MM.1S (cell line): ENCODE measurements around the gene EEPD1.

Source experiments
- DNase-seq: peaks from one replicate; pipeline ENCODE4 v3.0.0-alpha.2; 2015
- H2AFZ ChIP-seq: fragments of 300-600 bp; sonication (generic); 2 replicates; pipeline ENCODE4 v1.6.0; 2016; ENCODE audit warnings: antibody characterized with exemption, low read length
- H3F3A ChIP-seq: fragments of 300-600 bp; sonication (generic); 2 replicates; pipeline ENCODE4 v1.6.1; 2016; ENCODE audit warnings: mild to moderate bottlenecking, antibody characterized with exemption, low read length, moderate library complexity, mixed read lengths; ENCODE audit not compliant: insufficient read depth
- H3K27ac ChIP-seq: fragments of 300-600 bp; sonication (generic); 2 replicates; pipeline ENCODE4 v1.5.1; 2016; ENCODE audit warnings: mild to moderate bottlenecking, low read length
- H3K27me3 ChIP-seq: fragments of 300-600 bp; sonication (generic); replicated peaks from 2 replicates; pipeline ENCODE4 v1.6.0; 2016; ENCODE audit warnings: low read length; ENCODE audit not compliant: insufficient read depth
- H3K36me3 ChIP-seq: fragments of 300-600 bp; sonication (generic); replicated peaks from 2 replicates; pipeline ENCODE4 v1.6.1; 2016; ENCODE audit warnings: mild to moderate bottlenecking, low read length, mixed read lengths; ENCODE audit not compliant: insufficient read depth
- H3K4me1 ChIP-seq: fragments of 300-600 bp; sonication (generic); 2 replicates; pipeline ENCODE4 v1.6.1; 2016; ENCODE audit warnings: low read length, mixed read lengths
- H3K4me2 ChIP-seq: fragments of 300-600 bp; sonication (generic); 2 replicates; pipeline ENCODE4 v1.6.0; 2016; ENCODE audit warnings: low read depth, low read length
- H3K4me3 ChIP-seq: fragments of 300-600 bp; sonication (generic); 2 replicates; pipeline ENCODE4 v1.5.1; 2016; ENCODE audit warnings: low read length, mixed read lengths
- H3K79me2 ChIP-seq: fragments of 300-600 bp; sonication (generic); 2 replicates; pipeline ENCODE4 v1.6.1; 2016; ENCODE audit warnings: mixed run types, low read length, mixed read lengths
- H3K9ac ChIP-seq: fragments of 300-600 bp; sonication (generic); 2 replicates; pipeline ENCODE4 v1.6.1; 2016; ENCODE audit warnings: low read length, mixed read lengths
- H3K9me2 ChIP-seq: fragments of 300-600 bp; sonication (generic); replicated peaks from 2 replicates; pipeline ENCODE4 v1.6.1; 2016; ENCODE audit warnings: mild to moderate bottlenecking, low read length, mixed read lengths; ENCODE audit not compliant: insufficient read depth
- H3K9me3 ChIP-seq: fragments of 300-600 bp; sonication (generic); replicated peaks from 2 replicates; pipeline ENCODE4 v1.6.1; 2016; ENCODE audit warnings: mild to moderate bottlenecking, low read length, mixed read lengths; ENCODE audit not compliant: insufficient read depth
- H4K20me1 ChIP-seq: fragments of 300-600 bp; sonication (generic); 2 replicates; pipeline ENCODE4 v1.6.1; 2016; ENCODE audit warnings: mild to moderate bottlenecking, low read length, moderate library complexity, mixed read lengths; ENCODE audit not compliant: insufficient read depth
- EZH2 ChIP-seq: fragments of 300-600 bp; sonication (generic); optimal IDR thresholded peaks from 2 replicates; pipeline ENCODE3; 2017; ENCODE audit warnings: low read depth, mild to moderate bottlenecking, antibody characterized with exemption, low read length, mixed read lengths
- EZH2phosphoT487 ChIP-seq: fragments of 300-600 bp; sonication (generic); IDR thresholded peaks from 2 replicates; pipeline ENCODE4 v1.6.1; 2018; ENCODE audit warnings: antibody characterized with exemption, low read length
- TF ChIP-seq, protein P1 (sequence below): fragments of 300-600 bp; sonication (generic); IDR thresholded peaks from 2 replicates; pipeline ENCODE4 v1.5.1; 2016; ENCODE audit warnings: antibody characterized with exemption, low read length, mixed read lengths

The EEPD1 gene

DNA sequence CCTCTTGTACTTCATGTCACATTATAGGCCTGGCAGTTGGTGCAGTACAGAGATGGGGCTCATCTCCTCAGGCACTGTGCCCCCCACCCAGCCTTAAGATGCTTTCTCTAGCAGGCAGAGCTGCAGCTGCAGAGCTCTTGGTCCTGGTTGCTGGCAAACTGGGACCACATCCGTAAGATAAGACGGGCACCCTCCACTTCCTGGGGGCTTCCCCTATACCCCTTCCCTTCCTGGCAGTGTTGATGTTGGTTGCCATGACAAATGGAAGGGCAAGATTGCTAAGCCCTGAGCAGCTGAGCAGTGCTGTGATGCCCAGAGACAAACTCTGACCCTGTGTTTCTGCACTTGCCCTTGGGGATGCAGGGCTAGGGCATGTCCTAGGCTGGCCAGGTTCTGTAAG is 133.2 kb downstream of the EEPD1 start:
- no peaks in the 10 kb centered on the region for H3K27me3 ChIP-seq
- no peaks in the 10 kb centered on the region for H3K36me3 ChIP-seq
- H4K20me1 ChIP-seq: no peaks in the 10 kb centered on the region
- H3K27ac ChIP-seq: no peak overlapping the region
- DNase-seq: no peak
- peaks cover 10% of the 10 kb centered on the region for H3K4me1 ChIP-seq
- H3K4me3 ChIP-seq: no peak overlapping the region
- no peaks in the 10 kb centered on the region for H3K9me2 ChIP-seq
- H3K9me3 ChIP-seq: no peaks in the 10 kb centered on the region
- no peak overlapping the region for H3K9ac ChIP-seq
- no peak overlapping the region for H3K4me2 ChIP-seq
- no peak for TF ChIP-seq EZH2
- TF ChIP-seq, protein P1, sequence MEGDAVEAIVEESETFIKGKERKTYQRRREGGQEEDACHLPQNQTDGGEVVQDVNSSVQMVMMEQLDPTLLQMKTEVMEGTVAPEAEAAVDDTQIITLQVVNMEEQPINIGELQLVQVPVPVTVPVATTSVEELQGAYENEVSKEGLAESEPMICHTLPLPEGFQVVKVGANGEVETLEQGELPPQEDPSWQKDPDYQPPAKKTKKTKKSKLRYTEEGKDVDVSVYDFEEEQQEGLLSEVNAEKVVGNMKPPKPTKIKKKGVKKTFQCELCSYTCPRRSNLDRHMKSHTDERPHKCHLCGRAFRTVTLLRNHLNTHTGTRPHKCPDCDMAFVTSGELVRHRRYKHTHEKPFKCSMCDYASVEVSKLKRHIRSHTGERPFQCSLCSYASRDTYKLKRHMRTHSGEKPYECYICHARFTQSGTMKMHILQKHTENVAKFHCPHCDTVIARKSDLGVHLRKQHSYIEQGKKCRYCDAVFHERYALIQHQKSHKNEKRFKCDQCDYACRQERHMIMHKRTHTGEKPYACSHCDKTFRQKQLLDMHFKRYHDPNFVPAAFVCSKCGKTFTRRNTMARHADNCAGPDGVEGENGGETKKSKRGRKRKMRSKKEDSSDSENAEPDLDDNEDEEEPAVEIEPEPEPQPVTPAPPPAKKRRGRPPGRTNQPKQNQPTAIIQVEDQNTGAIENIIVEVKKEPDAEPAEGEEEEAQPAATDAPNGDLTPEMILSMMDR: no peak
- TF ChIP-seq EZH2phosphoT487: no peak
- no peaks in the 10 kb centered on the region for H3F3A ChIP-seq
- no peak overlapping the region for H2AFZ ChIP-seq
- no peaks in the 10 kb centered on the region for H3K79me2 ChIP-seq

DNA sequence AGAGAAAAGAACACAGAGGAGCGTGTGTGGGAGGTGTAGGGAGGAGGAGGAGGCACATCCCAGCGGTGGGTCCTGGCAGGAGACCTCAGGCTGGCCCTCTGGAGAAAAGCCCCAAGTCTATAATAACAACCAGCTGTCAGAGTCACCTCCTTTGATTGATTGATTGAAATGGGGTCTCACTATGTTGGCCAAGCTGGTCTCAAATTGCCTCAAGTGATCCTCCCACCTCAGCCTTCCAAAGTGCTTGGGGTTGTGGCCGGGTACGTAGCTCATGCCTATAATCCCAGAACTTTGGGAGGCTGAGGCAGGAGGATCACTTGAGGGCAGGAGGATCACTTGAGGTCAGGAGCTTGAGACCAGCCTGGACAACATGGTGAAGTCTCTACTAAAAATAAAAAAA is 133.6 kb downstream of the EEPD1 start:
- H3K36me3 ChIP-seq: no peaks in the 10 kb centered on the region
- H3K9me2 ChIP-seq: no peaks in the 10 kb centered on the region
- no peak overlapping the region for H3K9ac ChIP-seq
- H2AFZ ChIP-seq: no peak overlapping the region
- peaks cover 10% of the 10 kb centered on the region for H3K4me1 ChIP-seq
- H4K20me1 ChIP-seq: no peaks in the 10 kb centered on the region
- H3K27ac ChIP-seq: no peak overlapping the region
- no peak for DNase-seq
- H3K4me3 ChIP-seq: no peak overlapping the region
- H3K79me2 ChIP-seq: no peaks in the 10 kb centered on the region
- H3K9me3 ChIP-seq: no peaks in the 10 kb centered on the region
- H3K4me2 ChIP-seq: no peak overlapping the region
- no peak for TF ChIP-seq EZH2phosphoT487
- H3F3A ChIP-seq: no peaks in the 10 kb centered on the region
- no peaks in the 10 kb centered on the region for H3K27me3 ChIP-seq

DNA sequence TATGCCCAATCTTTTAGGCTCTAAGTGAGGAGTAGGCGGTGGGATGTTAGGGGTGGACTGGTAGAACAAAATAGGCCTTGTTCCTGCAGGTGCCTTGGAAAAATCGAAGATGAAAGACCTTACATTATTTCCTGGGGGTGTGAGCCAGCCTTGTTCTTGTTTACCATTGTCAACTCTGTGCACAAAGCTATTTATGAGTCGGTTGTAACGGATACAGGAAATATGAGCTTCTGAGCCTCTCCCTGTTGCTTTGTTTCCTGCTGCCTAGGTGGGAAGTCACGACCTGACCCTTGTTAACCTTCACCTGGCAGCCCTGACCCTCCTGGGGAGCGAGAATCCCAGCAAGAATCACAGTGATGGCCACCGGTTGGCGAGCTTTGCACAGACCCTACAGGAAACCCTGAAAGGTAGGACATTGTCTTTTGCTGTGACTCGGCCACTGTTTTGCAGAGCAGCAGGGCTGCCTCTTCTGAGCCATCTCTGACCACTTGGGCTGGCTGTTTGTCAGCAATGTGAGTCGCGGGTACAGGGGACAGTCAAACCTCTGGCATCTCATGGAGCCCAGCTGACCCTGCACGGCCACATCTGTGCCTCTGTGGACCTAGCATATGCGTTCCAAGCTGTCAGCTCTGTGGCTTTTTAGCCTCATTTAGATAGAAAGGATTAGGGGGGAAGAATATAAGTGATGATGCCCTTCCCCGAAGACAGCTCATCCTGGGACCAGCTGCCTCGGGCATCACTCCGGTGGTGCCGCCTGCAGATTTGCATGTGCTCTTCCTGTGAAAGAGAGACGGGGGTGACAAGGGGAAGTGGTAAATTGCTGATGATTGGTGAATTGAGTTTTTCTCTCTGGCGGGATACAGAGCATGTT is 134.6 kb downstream of the EEPD1 start:
- DNase-seq: peak; percentile 41
- no peaks in the 10 kb centered on the region for H3K79me2 ChIP-seq
- no peak overlapping the region for H3K9ac ChIP-seq
- H3K4me2 ChIP-seq: peak overlapping the region; percentile 16; the same call in 1 of the 2 replicates
- no peaks in the 10 kb centered on the region for H3K9me3 ChIP-seq
- H3K9me2 ChIP-seq: no peaks in the 10 kb centered on the region
- H3F3A ChIP-seq: no peaks in the 10 kb centered on the region
- peaks cover 10% of the 10 kb centered on the region for H3K4me1 ChIP-seq
- H4K20me1 ChIP-seq: no peaks in the 10 kb centered on the region
- TF ChIP-seq EZH2: no peak
- TF ChIP-seq, protein P1: no peak
- no peak for TF ChIP-seq EZH2phosphoT487
- H3K27me3 ChIP-seq: no peaks in the 10 kb centered on the region
- peak overlapping the region; percentile 30 for H2AFZ ChIP-seq
- peak overlapping the region; percentile 5; the same call in 1 of the 2 replicates for H3K4me3 ChIP-seq
- no peaks in the 10 kb centered on the region for H3K36me3 ChIP-seq
- H3K27ac ChIP-seq: peak overlapping the region; percentile 5; the same call in 1 of the 2 replicates

DNA sequence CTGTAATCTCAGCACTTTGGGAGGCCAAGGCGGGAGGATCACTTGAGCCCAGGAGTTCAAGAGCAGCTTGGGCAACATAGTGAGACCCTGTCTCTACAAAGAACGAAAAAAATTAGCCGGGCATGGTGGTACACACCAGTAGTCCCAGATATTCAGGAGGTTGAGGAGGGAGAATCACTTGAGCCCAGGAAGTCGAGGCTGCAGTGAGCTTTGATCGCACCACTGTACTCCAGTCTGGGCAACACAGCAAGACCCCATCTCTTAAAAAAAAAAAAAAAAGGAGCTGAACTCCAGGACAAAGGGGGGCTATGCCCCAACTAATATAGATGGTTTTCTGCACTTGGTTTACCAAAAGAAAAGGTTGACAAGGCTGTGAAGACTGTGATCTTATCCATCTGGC is 135.4 kb downstream of the EEPD1 start:
- no peaks in the 10 kb centered on the region for H3K9me3 ChIP-seq
- TF ChIP-seq EZH2phosphoT487: no peak
- no peak for TF ChIP-seq EZH2
- TF ChIP-seq, protein P1: no peak
- H3K36me3 ChIP-seq: no peaks in the 10 kb centered on the region
- no peak overlapping the region for H3K27ac ChIP-seq
- no peak overlapping the region for H3K4me3 ChIP-seq
- H3K79me2 ChIP-seq: no peaks in the 10 kb centered on the region
- no peak for DNase-seq
- no peak overlapping the region for H3K9ac ChIP-seq
- no peaks in the 10 kb centered on the region for H3F3A ChIP-seq
- no peak overlapping the region for H2AFZ ChIP-seq
- no peaks in the 10 kb centered on the region for H3K27me3 ChIP-seq
- peaks cover 10% of the 10 kb centered on the region for H3K4me1 ChIP-seq
- H3K4me2 ChIP-seq: no peak overlapping the region
- no peaks in the 10 kb centered on the region for H3K9me2 ChIP-seq
- no peaks in the 10 kb centered on the region for H4K20me1 ChIP-seq
